Left kidney (tissue), 2 donors: Measurements from ENCODE around the gene ANXA4. TPM values are rescaled to one million over a fixed set of nuclear protein-coding genes. Genes with fewer than 3 reads are reported as not detected.
"Not testable (repeated sequence)": the region's sequence is repeated elsewhere in the genome, so short reads cannot be mapped to it uniquely, and the experiment has no call there.

ENCODE experiments used
- DNase-seq: peaks from one replicate; pipeline ENCODE4 v3.0.0-alpha.2; 2013
- polyA plus RNA-seq: library from polyadenylated mRNA; unstranded; fragments of 120-200 nt; gene quantifications from one replicate; pipeline ENCODE4 v1.2.1, GENCODE V29; 2013; ENCODE audit not compliant: insufficient read length

Gene ANXA4
- polyA plus RNA-seq, 1 donor, result 201 TPM

DNA sequence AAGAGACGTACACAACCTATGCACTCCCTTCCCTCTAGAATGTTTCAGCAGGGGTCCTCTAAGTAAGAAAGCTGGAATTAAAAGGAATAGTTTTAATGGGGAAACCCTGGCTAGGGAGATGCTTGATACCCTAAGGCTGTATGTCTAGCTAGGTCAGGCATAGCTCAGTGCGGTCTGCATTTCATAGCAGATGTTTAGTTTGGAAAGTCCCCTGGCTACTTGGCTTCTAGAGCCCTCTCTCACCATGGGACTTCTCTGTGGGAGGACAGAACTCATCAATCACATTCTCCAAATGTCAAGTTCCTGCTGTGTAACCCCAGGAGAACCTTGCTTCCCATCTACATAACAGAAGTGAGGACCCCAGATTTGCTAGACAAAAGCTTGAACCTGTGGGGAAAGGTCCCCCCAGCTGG is 24.1 kb upstream of the ANXA4 start:
- no peak for DNase-seq

GRCh38 chr2:69718338-69718965 is 23.5 kb upstream of the ANXA4 start:
- no peak for DNase-seq

DNA sequence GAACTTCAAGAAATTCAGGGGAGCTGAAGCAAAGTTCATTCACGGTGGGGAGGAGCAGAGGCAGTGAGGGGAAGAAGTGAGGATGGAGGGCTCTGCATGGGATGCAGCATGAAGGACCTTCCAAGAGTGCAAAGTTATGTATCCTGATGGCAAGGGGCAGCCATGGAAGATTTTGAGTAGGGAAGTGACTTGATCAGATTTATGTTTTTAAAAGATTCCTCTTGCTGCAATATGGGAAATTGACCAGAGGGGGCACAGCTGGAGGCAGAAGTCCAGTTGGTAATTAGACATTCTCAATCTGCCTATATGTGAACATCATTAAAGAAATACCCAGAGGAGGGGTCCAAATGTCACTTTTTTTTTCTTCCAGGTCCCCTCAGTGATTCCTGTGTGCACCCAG is 21.5 kb upstream of the ANXA4 start:
- no peak for DNase-seq

- DNase-seq, result no peak
Measured at GRCh38 chr2:69721022-69721421, 20.9 kb upstream of the ANXA4 start.

- no peak for DNase-seq
Measured at GRCh38 chr2:69723791-69724190, 18.1 kb upstream of the ANXA4 start.

GRCh38 chr2:69724540-69725159 is 17.3 kb upstream of the ANXA4 start:
- peak; percentile 82 for DNase-seq

DNA sequence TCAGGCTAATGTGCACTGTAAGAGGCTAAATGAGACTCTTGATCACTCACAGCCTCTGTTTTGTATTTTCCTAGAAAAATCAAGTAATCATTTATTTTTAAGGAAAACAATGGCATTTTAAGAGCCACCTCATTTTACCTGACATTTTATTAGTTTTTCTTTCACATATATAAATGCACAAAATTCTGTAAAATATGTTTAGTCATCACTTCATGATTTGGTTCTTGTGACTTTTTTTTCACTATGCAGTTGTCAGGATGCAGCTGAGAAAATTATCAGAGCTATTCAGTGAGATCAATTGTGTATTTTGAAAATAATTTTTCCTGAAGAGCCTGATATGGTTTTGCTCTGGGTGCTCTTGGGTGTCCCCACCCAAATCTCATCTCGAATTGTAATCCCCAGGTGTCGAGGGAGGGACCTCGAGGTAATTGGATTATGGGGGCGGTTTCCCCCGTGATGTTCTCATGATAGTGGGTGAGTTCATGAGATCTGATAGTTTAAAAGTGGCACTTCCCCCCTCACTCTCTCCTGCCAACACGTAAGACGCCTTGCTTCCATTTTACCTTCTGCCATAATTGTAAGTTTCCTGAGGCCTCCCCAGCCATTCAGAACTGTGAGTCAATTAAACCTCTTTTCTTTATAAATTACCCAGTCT is 16.1 kb upstream of the ANXA4 start:
- DNase-seq, result no peak

DNA sequence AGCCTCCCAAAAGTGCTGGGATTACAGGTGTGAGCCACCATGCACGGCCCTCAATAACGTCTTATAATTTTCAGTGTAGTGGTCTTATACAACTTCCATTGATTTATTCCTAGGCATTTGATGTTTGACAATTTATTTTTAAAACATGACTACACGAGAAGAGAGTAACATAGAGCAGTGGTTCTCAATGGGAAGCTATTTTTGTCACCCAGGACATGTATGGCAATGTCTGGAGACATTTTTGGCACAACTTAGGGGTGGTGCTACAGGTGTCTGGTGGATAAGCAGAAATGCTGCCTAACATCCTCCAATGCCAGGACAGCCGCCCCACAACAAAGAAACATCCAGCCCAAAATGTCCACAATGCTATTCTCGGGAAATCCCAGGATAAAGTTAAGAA is 12.7 kb upstream of the ANXA4 start:
- no peak for DNase-seq

DNA sequence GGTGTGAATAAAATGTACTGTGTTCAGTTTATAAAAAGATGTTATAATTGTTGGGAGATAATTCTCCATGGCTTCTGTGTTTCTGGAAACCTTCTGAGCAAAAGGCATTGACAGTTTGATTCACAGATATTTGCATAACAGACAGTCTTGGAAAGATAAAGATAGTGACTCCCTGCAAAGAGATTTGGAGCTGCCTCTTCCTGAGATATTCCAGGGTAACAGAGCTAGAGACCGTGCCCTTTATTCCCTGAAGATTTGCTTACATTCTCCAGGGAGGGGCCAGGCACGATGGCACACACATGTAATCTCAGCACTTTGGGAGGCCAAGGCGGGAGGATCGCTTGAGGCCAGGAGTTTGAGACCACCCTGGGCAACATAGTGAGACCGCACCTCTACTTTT is 12.2 kb upstream of the ANXA4 start:
- no peak for DNase-seq

DNA sequence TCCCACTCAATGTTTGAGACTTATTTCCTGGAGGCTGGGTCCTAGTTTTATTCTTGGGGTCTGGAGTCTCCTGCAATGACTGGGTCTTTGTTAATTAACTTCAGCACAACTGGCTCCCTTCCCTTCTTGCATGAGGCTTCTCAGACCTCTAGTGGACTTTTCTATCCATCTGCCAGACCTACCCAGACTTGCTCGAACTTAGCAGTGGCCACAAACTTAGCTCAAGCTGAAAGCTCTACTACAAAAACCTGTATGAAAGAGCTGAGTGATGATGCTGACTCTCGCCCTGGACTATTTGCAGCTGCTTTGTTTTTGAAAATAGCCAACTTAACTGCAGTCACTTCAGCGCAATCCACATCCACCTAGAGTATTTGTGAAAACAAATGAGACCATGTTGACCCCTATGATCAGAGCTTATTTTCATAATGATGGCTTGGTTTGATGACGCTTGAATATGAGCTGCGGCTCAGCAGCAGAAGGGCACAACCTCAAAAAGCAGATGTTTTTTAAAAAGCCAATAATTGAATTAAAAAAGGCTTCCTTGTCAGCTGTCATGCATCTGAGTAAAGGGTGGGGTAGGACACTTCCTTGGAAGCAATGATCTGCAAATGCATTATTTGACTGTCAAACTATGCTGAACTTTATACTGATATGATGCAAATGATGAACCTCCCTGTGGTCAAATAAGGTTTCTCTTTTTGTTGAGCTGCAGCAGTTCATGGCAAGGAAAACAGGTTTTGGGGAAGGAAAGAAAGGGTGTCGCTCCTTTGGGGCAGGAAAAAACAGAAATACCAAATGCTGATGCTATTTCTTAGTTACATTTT is 10.6 kb upstream of the ANXA4 start:
- DNase-seq, result no peak

DNA sequence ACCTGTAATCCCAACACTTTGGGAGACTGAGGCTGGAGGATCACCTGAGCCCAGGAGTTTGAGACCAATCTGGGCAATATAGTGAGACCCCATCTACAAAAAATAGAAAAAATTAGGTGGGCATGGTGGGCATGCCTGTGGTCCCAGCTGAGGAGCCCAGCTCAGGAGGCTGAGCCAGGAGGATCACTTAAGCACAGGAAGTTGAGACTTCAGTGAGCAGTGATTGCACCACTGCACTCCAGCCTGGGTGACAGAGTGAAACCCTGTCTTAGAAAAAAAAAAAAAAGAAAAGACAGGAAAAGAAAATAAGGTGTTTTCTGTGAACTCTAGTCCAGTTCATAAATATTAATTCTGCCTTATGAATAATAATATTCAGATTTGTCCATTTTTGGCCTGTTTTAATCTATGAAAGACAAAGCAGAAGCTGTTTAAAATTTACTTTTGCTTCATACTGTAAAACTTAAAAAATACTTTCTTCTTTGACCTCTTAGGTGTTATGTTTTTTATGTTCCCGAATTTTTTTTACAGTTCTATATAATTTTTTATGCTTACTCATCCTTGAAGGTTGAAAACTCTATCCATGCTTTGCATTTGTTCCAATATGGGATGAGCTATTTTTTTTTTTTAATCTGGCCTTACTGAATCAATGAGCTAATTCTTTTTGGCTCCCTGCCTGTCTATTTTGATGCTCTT is 8.4 kb upstream of the ANXA4 start:
- no peak for DNase-seq

DNA sequence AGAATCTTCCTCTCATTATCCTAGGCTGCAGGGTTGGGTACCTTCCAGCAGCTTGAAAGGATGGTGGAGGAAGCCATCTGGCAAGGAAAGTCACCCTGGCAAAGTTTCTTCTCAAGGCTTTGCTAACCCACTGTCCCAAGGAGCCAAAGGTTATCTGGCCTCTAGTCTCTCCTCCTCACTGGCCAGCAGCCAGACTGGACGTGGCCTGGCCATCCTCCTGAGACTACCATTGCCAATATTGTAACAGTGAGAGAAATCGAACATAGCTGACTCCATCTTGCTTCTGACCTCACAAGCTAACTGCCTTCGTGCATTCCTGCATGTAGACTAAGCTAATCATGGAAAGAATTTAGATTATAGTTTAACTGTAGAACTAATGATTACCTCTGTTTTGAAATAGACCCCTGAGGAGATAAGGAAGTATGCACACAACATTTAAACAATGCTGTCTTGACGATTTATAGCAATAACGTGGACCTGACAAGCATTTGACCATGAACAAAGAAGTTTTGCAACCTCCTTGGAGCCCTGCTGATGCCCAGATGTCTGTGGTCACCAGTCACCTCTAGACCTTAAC is 7.8 kb upstream of the ANXA4 start:
- DNase-seq, result no peak

DNA sequence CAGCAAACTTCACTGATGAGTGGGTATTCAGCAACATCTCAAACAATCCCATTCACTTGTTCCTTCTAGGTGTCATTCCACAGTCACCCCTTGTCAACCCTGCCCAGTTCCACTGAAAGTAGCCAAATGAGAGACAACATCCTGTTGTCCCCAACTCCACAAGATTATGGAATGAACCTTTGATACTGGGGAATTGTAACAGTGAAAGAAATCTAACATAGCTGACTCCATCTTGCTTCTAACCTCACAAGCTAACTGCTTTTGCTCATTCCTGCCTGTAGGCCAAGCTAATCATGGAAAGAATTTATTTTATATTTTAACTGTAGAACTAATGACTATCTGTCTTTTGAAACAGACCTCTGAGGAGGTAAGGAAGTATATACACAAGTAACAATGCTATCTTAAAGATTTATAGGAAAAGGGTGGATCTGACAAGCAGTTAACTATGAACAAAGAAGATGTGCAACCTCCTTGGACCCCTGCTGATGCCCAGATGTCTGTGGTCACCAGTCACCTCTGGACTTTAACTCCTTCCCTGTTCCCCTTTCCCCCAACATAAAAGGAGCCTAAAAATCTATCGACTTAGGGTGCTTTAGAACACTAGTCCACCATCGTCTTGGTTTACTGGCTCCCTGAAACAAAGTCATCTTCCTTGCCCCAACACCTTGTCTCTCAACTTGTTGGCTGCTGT is 6.9 kb upstream of the ANXA4 start:
- no peak for DNase-seq

DNA sequence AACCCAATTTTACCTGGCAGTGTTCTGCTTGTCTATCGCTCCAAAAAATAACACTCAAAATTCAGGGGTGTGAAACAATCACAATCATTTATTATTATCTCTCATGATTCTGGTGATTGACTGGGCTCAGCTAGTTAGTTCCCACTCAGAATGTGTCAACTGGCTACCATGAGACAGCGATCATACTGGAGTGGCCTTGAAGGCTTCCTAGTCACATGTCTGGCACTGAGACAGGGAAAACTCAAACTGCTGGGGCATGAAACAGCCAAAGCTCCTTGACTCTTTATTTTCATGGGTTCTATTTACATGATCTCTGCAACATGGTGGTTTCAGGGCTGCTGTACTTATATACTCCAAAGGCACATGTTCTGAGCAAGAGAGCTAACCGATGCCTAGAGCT is 6.2 kb upstream of the ANXA4 start:
- no peak for DNase-seq

DNA sequence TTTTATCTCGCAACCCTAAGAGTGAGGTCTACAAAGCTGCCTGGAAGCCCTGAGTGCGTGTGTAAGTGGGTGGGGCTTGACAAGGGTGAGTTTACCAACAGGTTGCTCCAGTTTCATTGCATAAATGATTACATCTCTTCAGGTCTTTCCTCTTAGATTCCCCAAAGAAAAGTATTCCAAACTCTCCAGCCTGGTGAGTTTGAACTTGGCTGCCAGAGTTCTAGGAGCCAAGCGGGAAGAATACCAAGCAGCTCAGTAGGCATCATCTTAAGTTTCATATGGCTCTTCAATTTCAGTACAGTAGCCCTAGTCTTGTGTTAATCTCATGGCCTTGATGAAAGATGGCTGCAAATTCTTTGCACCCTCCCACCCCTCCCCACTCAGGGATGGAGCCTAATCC is 3.8 kb upstream of the ANXA4 start:
- not testable (repeated sequence) for DNase-seq

DNA sequence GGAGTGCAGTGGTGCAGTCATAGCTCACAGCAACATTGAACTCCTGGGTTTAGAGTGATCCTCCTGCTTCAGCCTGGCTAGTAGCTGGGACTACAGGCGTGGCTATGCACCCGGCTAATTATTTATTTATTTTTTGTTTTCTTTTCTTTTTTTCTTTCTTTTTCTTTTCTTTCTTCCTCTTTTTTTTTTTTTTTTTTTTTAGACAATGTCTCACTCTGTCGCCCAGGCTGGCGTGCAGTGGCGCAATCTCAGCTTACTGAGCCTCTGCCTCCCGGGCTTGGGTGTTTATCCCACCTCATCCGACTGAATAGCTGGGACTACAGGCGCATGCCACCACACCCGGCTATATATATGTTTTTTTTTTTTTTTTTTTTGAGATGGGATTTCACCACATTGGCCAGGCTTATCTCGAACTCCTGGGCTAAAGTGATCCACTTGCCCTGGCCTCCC is 1.4 kb upstream of the ANXA4 start:
- no peak for DNase-seq

- DNase-seq, result peak; percentile 58
Measured at GRCh38 chr2:69741229-69741574, 732 bp upstream of the ANXA4 start.

- no peak for DNase-seq
Measured at GRCh38 chr2:69742322-69742952, 503 bp downstream of the ANXA4 start.

DNA sequence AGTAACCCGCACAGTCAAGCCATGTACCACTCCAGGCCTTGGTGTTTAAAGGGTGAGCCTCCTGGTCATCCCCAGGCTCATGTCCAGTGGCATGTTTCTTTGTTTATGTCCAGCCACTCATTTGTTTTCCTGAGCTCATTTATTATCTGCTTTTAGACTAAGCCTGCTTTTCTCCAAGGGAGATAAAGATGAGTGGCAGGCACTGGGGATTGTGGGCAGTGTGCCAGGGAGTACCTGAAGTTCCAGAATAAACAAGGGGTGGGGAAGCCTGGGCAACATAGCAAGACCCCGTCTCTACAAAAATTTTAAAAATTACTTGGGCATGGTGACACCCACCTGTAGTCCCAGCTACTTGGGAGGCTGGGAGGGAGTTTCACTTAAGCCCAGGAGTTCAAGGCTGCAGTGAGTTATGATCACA is 1.9 kb downstream of the ANXA4 start:
- DNase-seq, result no peak

- DNase-seq, result no peak
Measured at GRCh38 chr2:69744456-69744855, 2.5 kb downstream of the ANXA4 start.

GRCh38 chr2:69745035-69745434 is 3.1 kb downstream of the ANXA4 start:
- no peak for DNase-seq
